Kidney epithelial cell (primary cell): ENCODE measurements around the gene CCDC136. TPM values are rescaled to one million over a fixed set of nuclear protein-coding genes. Genes with fewer than 3 reads are reported as not detected.

Source experiments
- DNase-seq: peaks from one replicate; pipeline ENCODE4 v3.0.0-alpha.2; 2010; ENCODE audit warnings: low read depth
- H3K27me3 ChIP-seq: 2 replicates; pipeline ENCODE4 v1.6.0; 2011; ENCODE audit warnings: low read length; ENCODE audit not compliant: control insufficient read depth, insufficient read depth
- H3K36me3 ChIP-seq: 2 replicates; pipeline ENCODE4 v1.5.1; 2011; ENCODE audit warnings: low read length; ENCODE audit not compliant: control insufficient read depth, insufficient read depth
- H3K4me3 ChIP-seq: 2 replicates; pipeline ENCODE4 v1.5.1; 2011; ENCODE audit warnings: low read depth, mild to moderate bottlenecking, control low read depth, low read length
- CTCF ChIP-seq: IDR thresholded peaks from 2 replicates; pipeline ENCODE4 v1.5.1; 2011; ENCODE audit warnings: mild to moderate bottlenecking, moderate library complexity, low read length, control low read depth, inconsistent platforms; ENCODE audit not compliant: insufficient read depth, poor library complexity, severe bottlenecking
- total RNA-seq: library from RNA; depleted of rRNA; stranded (reverse); fragments of >200 nt; gene quantifications from 2 replicates; pipeline ENCODE4 v1.2.3, GENCODE V29; 2015

The CCDC136 gene
- total RNA-seq, 1 donor from 2014 or later, result 7.2 TPM

GRCh38 chr7:128853799-128854198 is 62.0 kb downstream of the CCDC136 start:
- Histone ChIP-seq H3K4me3 (no peak overlapping the region), H3K36me3 (peaks cover 6% of the 10 kb centered on the region), H3K27me3 (no peaks in the 10 kb centered on the region)
- TF ChIP-seq CTCF, result no peak
- no peak for DNase-seq

- TF ChIP-seq CTCF, result no peak
- DNase-seq, result no peak
- Histone ChIP-seq H3K4me3 (no peak overlapping the region), H3K36me3 (peaks cover 6% of the 10 kb centered on the region), H3K27me3 (no peaks in the 10 kb centered on the region)
These were observed 62.6 kb downstream of the CCDC136 start for GRCh38 chr7:128854396-128854795.

GRCh38 chr7:128855559-128855958 is 63.8 kb downstream of the CCDC136 start:
- no peak for TF ChIP-seq CTCF
- H3K36me3 ChIP-seq, result peaks cover 4% of the 10 kb centered on the region

GRCh38 chr7:128856001-128856718 is 64.4 kb downstream of the CCDC136 start:
- Histone ChIP-seq H3K27me3 (no peaks in the 10 kb centered on the region), H3K4me3 (no peak overlapping the region), H3K36me3 (peaks cover 4% of the 10 kb centered on the region)
- TF ChIP-seq CTCF, result no peak
- no peak for DNase-seq

More at GRCh38 chr7:128855559-128855958, 63.8 kb downstream of the CCDC136 start:
- no peak for DNase-seq
- Histone ChIP-seq H3K4me3 (no peak overlapping the region), H3K27me3 (no peaks in the 10 kb centered on the region)

- DNase-seq, result no peak
- H3K27me3 ChIP-seq, result no peaks in the 10 kb centered on the region
- H3K36me3 ChIP-seq, result peaks cover 4% of the 10 kb centered on the region
- TF ChIP-seq CTCF, result no peak
- no peak overlapping the region for H3K4me3 ChIP-seq
These were observed 66.8 kb downstream of the CCDC136 start for GRCh38 chr7:128858380-128859231.
